Measurements from ENCODE around the gene SORCS1. TPM values are rescaled to one million over a fixed set of nuclear protein-coding genes. Genes with fewer than 3 reads are reported as not detected.

SORCS1 gene
- total and polyA plus RNA-seq, 2 of the 8 experiments (the other 6 are each of a cell fraction or from before 2014, with no cell fraction given), result 4.1 to 4.6 TPM

- H3K9me3 ChIP-seq (ENCODE audit: insufficient read depth in 2 of 2, low read depth in 1 of 2, low read length in 1 of 2), result no peaks in the 10 kb centered on the region; a peak in 1 of 4 replicates
- H4K5ac ChIP-seq (ENCODE audit: insufficient read length, low read depth, low read length), result no peak overlapping the region
- H3K23ac ChIP-seq (ENCODE audit: insufficient read length), result no peak overlapping the region
- no peaks in the 10 kb centered on the region for H3K36me3 ChIP-seq (ENCODE audit: control insufficient read depth in 2 of 4, insufficient read depth in 4 of 4, low read length in 3 of 4)
- peaks cover 0 to 3% (median 3%) of the 10 kb centered on the region in 4 experiments; a peak in 3 of 7 replicates for H3K4me1 ChIP-seq (replicated peaks in 1 of 4; ENCODE audit: control insufficient read depth in 3 of 4, insufficient read depth in 4 of 4, low read length in 3 of 4)
- no peak overlapping the region for H4K91ac ChIP-seq (replicated peaks; ENCODE audit: insufficient read length, low read length)
- H2BK12ac ChIP-seq (ENCODE audit: low read depth, low read length), result no peak overlapping the region
- H3K4me2 ChIP-seq (ENCODE audit: insufficient read depth in 1 of 2, low read depth in 2 of 2, low read length in 2 of 2), result no peak overlapping the region
- H3K4ac ChIP-seq (replicated peaks; ENCODE audit: insufficient read length, low read depth, low read length), result no peak overlapping the region
- no peak overlapping the region for H2AK5ac ChIP-seq (ENCODE audit: low read depth, low read length)
- no peaks in the 10 kb centered on the region for H3K79me2 ChIP-seq (ENCODE audit: control insufficient read depth in 1 of 2, insufficient read depth in 2 of 2, low read length in 2 of 2)
- no peaks in the 10 kb centered on the region for H3K23me2 ChIP-seq (ENCODE audit: low read depth, low read length)
- H4K8ac ChIP-seq (ENCODE audit: extremely low read depth, insufficient read depth, low read length), result no peak overlapping the region
- no peak overlapping the region for H3K14ac ChIP-seq (ENCODE audit: insufficient read length)
- FAIRE-seq (no peak), DNase-seq (ENCODE audit: low read depth in 1 of 2, low spot score in 2 of 2) (no peak)
- no peaks in the 10 kb centered on the region for H4K20me1 ChIP-seq (replicated peaks in 1 of 2; ENCODE audit: control insufficient read depth in 1 of 2, insufficient read depth in 2 of 2, low read length in 2 of 2)
- H3K56ac ChIP-seq (replicated peaks; ENCODE audit: insufficient read length, low read depth, low read length), result no peak overlapping the region
- H3K27ac ChIP-seq (ENCODE audit: low read depth, low read length), result no peak overlapping the region
- no peak overlapping the region for H3K4me3 ChIP-seq (ENCODE audit: extremely low read depth in 1 of 4, insufficient read depth in 2 of 4, low read depth in 3 of 4, low read length in 4 of 4)
- H2BK120ac ChIP-seq (replicated peaks; ENCODE audit: low read depth, low read length), result no peak overlapping the region
- H3K79me1 ChIP-seq (ENCODE audit: low read depth, low read length), result no peaks in the 10 kb centered on the region
- H2BK20ac ChIP-seq (ENCODE audit: low read length), result no peak overlapping the region
- no peaks in the 10 kb centered on the region for H3K27me3 ChIP-seq (replicated peaks in 1 of 4; ENCODE audit: control insufficient read depth in 3 of 4, extremely low read depth in 1 of 4, insufficient read depth in 3 of 4, low read length in 3 of 4)
- no peak overlapping the region for H2AFZ ChIP-seq (ENCODE audit: low read length)
- no peak overlapping the region for H2BK15ac ChIP-seq (ENCODE audit: low read length)
- no peak overlapping the region for H2BK5ac ChIP-seq (ENCODE audit: low read depth, low read length)
- ChIA-PET POLR2A (ENCODE audit: partially characterized antibody) (no interaction called here), CTCF (ENCODE audit: partially characterized antibody) (interaction anchor here (0.6 to 1.0 kb wide), 2 partner anchors 132 to 236 kb away, joined by 3 to 4 read pairs; no protein-coding TSS in a partner anchor)
- no peak overlapping the region for H3K18ac ChIP-seq (ENCODE audit: extremely low read depth, low read length)
- H3K9ac ChIP-seq (replicated peaks in 1 of 4; ENCODE audit: extremely low read depth in 1 of 4, low read depth in 3 of 4, low read length in 3 of 4), result no peak overlapping the region
- 91% methylated on average over 2 of the region's 2 CpGs; no CpG with 5 or more reads in 1 of the 2 experiments for WGBS, 2 experiments (ENCODE audit: extremely low coverage in 1 of 2, insufficient coverage in 1 of 2, insufficient read length in 1 of 2, insufficient replicate concordance in 2 of 2, low coverage in 1 of 2, low lambda C conversion rate in 2 of 2, missing lambda C conversion rate in 1 of 2)
- TF ChIP-seq TAF1 (IDR thresholded peaks at IDR 0.05; ENCODE audit: low read depth, low read length), result no peak
- no peak for TF ChIP-seq CREB1 (IDR thresholded peaks at IDR 0.05)
- TF ChIP-seq CBX8 (IDR thresholded peaks at IDR 0.05; ENCODE audit: borderline replicate concordance, low read depth, low read length), result no peak
- TF ChIP-seq NRF1 (IDR thresholded peaks at IDR 0.05; ENCODE audit: low read depth, low read length), result no peak
- TF ChIP-seq ZNF274 (IDR thresholded peaks at IDR 0.05; ENCODE audit: borderline replicate concordance, extremely low read depth, low read length), result no peak
- no peak for TF ChIP-seq CHD1 (IDR thresholded peaks at IDR 0.05; ENCODE audit: low read depth, low read length)
- no peak for TF ChIP-seq KDM4A (IDR thresholded peaks at IDR 0.05; ENCODE audit: low read depth, low read length, severe bottlenecking)
- no peak for TF ChIP-seq SIX5 (IDR thresholded peaks at IDR 0.05; ENCODE audit: low read depth, low read length)
- TF ChIP-seq RFX5 (IDR thresholded peaks at IDR 0.05; ENCODE audit: borderline replicate concordance, low read depth, low read length), result no peak
- no peak for TF ChIP-seq JUND (IDR thresholded peaks at IDR 0.05; ENCODE audit: low read length)
- no peak for TF ChIP-seq RXRA (IDR thresholded peaks at IDR 0.05; ENCODE audit: insufficient read depth, low read depth, low read length)
- no peak for TF ChIP-seq CBX5 (IDR thresholded peaks at IDR 0.05; ENCODE audit: low read depth, low read length)
- TF ChIP-seq BRCA1 (IDR thresholded peaks at IDR 0.05; ENCODE audit: low read depth, low read length), result no peak
- no peak for TF ChIP-seq ATF2 (IDR thresholded peaks at IDR 0.05; ENCODE audit: low read length)
Observed at GRCh38 chr10:106903180-106903579, 261.3 kb downstream of the SORCS1 start.
